ENCODE measurements around the gene KIF6.
"Not testable (repeated sequence)": the region's sequence is repeated elsewhere in the genome, so short reads cannot be mapped to it uniquely, and the experiment has no call there.

KIF6 gene

GRCh38 chr6:39502362-39502955 lies 222.7 kb downstream of the KIF6 start:
- H3K36me3 Mint-ChIP-seq (ENCODE audit: low read depth); H3K4me3 Mint-ChIP-seq; H3K27ac Mint-ChIP-seq; H3K4me1 Mint-ChIP-seq (ENCODE audit: low read depth): not testable (repeated sequence)
- Mint-ChIP-seq H3K27me3 (peaks cover 50% of the 10 kb centered on the region), H3K9me3 (peaks cover 22% of the 10 kb centered on the region)

GRCh38 chr6:39499053-39499452 lies 226.2 kb downstream of the KIF6 start:
- Mint-ChIP-seq H3K27ac (no peak overlapping the region), H3K4me3 (no peak overlapping the region), H3K9me3 (peaks cover 22% of the 10 kb centered on the region), H3K27me3 (peaks cover 57% of the 10 kb centered on the region), H3K36me3 (ENCODE audit: low read depth) (no peaks in the 10 kb centered on the region), H3K4me1 (ENCODE audit: low read depth) (no peaks in the 10 kb centered on the region)

GRCh38 chr6:39498096-39498495 lies 227.1 kb downstream of the KIF6 start:
- Mint-ChIP-seq H3K27ac (no peak overlapping the region), H3K36me3 (ENCODE audit: low read depth) (no peaks in the 10 kb centered on the region), H3K4me3 (no peak overlapping the region), H3K9me3 (peaks cover 22% of the 10 kb centered on the region), H3K4me1 (ENCODE audit: low read depth) (no peaks in the 10 kb centered on the region), H3K27me3 (peaks cover 57% of the 10 kb centered on the region)

GRCh38 chr6:39496915-39497314 lies 228.3 kb downstream of the KIF6 start:
- Mint-ChIP-seq H3K27ac (no peak overlapping the region), H3K36me3 (ENCODE audit: low read depth) (no peaks in the 10 kb centered on the region), H3K4me3 (no peak overlapping the region), H3K9me3 (peaks cover 22% of the 10 kb centered on the region), H3K27me3 (peaks cover 58% of the 10 kb centered on the region), H3K4me1 (ENCODE audit: low read depth) (no peaks in the 10 kb centered on the region)

- Mint-ChIP-seq H3K36me3 (ENCODE audit: low read depth) (no peaks in the 10 kb centered on the region), H3K4me1 (ENCODE audit: low read depth) (no peaks in the 10 kb centered on the region), H3K27me3 (peaks cover 59% of the 10 kb centered on the region), H3K9me3 (peaks cover 18% of the 10 kb centered on the region), H3K4me3 (no peak overlapping the region), H3K27ac (no peak overlapping the region)
Observed at GRCh38 chr6:39496456-39496855, 228.8 kb downstream of the KIF6 start.

GRCh38 chr6:39495640-39496039 lies 229.6 kb downstream of the KIF6 start:
- H3K4me1 Mint-ChIP-seq (ENCODE audit: low read depth) = no peaks in the 10 kb centered on the region
- peaks cover 10% of the 10 kb centered on the region for H3K9me3 Mint-ChIP-seq
- no peaks in the 10 kb centered on the region for H3K36me3 Mint-ChIP-seq (ENCODE audit: low read depth)
- H3K27me3 Mint-ChIP-seq = peaks cover 56% of the 10 kb centered on the region
- H3K27ac Mint-ChIP-seq = no peak overlapping the region
- H3K4me3 Mint-ChIP-seq = no peak overlapping the region

- H3K9me3 Mint-ChIP-seq = peaks cover 3% of the 10 kb centered on the region
- H3K36me3 Mint-ChIP-seq (ENCODE audit: low read depth) = no peaks in the 10 kb centered on the region
- no peak overlapping the region for H3K27ac Mint-ChIP-seq
- H3K27me3 Mint-ChIP-seq = peaks cover 54% of the 10 kb centered on the region
- H3K4me3 Mint-ChIP-seq = no peak overlapping the region
- H3K4me1 Mint-ChIP-seq (ENCODE audit: low read depth) = no peaks in the 10 kb centered on the region
Observed at GRCh38 chr6:39494998-39495397, 230.2 kb downstream of the KIF6 start.

GRCh38 chr6:39493777-39494176 lies 231.4 kb downstream of the KIF6 start:
- no peaks in the 10 kb centered on the region for H3K36me3 Mint-ChIP-seq (ENCODE audit: low read depth)
- no peak overlapping the region for H3K27ac Mint-ChIP-seq
- H3K4me3 Mint-ChIP-seq = no peak overlapping the region
- H3K9me3 Mint-ChIP-seq = no peaks in the 10 kb centered on the region
- H3K27me3 Mint-ChIP-seq = peaks cover 44% of the 10 kb centered on the region
- H3K4me1 Mint-ChIP-seq (ENCODE audit: low read depth) = no peaks in the 10 kb centered on the region

- no peaks in the 10 kb centered on the region for H3K9me3 Mint-ChIP-seq
- no peaks in the 10 kb centered on the region for H3K36me3 Mint-ChIP-seq (ENCODE audit: low read depth)
- peaks cover 41% of the 10 kb centered on the region for H3K27me3 Mint-ChIP-seq
- no peak overlapping the region for H3K4me3 Mint-ChIP-seq
- no peak overlapping the region for H3K27ac Mint-ChIP-seq
- H3K4me1 Mint-ChIP-seq (ENCODE audit: low read depth) = no peaks in the 10 kb centered on the region
Observed at GRCh38 chr6:39493174-39493573, 232.0 kb downstream of the KIF6 start.

- Mint-ChIP-seq H3K27ac (no peak overlapping the region), H3K9me3 (no peaks in the 10 kb centered on the region)
Observed at GRCh38 chr6:39490108-39490507, 235.1 kb downstream of the KIF6 start.

GRCh38 chr6:39488255-39488879 lies 236.8 kb downstream of the KIF6 start:
- Mint-ChIP-seq H3K4me1 (ENCODE audit: low read depth) (no peaks in the 10 kb centered on the region), H3K9me3 (no peaks in the 10 kb centered on the region), H3K27ac (no peak overlapping the region), H3K4me3 (no peak overlapping the region), H3K27me3 (peaks cover 24% of the 10 kb centered on the region), H3K36me3 (ENCODE audit: low read depth) (no peaks in the 10 kb centered on the region)

More at GRCh38 chr6:39490108-39490507, 235.1 kb downstream of the KIF6 start:
- Mint-ChIP-seq H3K36me3 (ENCODE audit: low read depth) (no peaks in the 10 kb centered on the region), H3K4me1 (ENCODE audit: low read depth) (no peaks in the 10 kb centered on the region), H3K4me3 (no peak overlapping the region), H3K27me3 (peaks cover 20% of the 10 kb centered on the region)

GRCh38 chr6:39484276-39484675 lies 240.9 kb downstream of the KIF6 start:
- no peaks in the 10 kb centered on the region for H3K36me3 Mint-ChIP-seq (ENCODE audit: low read depth)
- H3K9me3 Mint-ChIP-seq = peaks cover 5% of the 10 kb centered on the region
- no peak overlapping the region for H3K27ac Mint-ChIP-seq
- H3K4me3 Mint-ChIP-seq = no peak overlapping the region
- H3K27me3 Mint-ChIP-seq = peaks cover 28% of the 10 kb centered on the region
- no peaks in the 10 kb centered on the region for H3K4me1 Mint-ChIP-seq (ENCODE audit: low read depth)

- peaks cover 34% of the 10 kb centered on the region for H3K27me3 Mint-ChIP-seq
- not testable (repeated sequence) for H3K27ac Mint-ChIP-seq; H3K4me3 Mint-ChIP-seq; H3K9me3 Mint-ChIP-seq; H3K4me1 Mint-ChIP-seq (ENCODE audit: low read depth); H3K36me3 Mint-ChIP-seq (ENCODE audit: low read depth)
Observed at GRCh38 chr6:39479819-39480218, 245.4 kb downstream of the KIF6 start.

GRCh38 chr6:39476670-39477069 lies 248.5 kb downstream of the KIF6 start:
- Mint-ChIP-seq H3K4me3 (no peak overlapping the region), H3K9me3 (peaks cover 9% of the 10 kb centered on the region), H3K36me3 (ENCODE audit: low read depth) (no peaks in the 10 kb centered on the region), H3K4me1 (ENCODE audit: low read depth) (peaks cover 9% of the 10 kb centered on the region), H3K27ac (no peak overlapping the region), H3K27me3 (peaks cover 17% of the 10 kb centered on the region)

GRCh38 chr6:39476151-39476550 lies 249.1 kb downstream of the KIF6 start:
- H3K4me1 Mint-ChIP-seq (ENCODE audit: low read depth) = peaks cover 11% of the 10 kb centered on the region
- H3K36me3 Mint-ChIP-seq (ENCODE audit: low read depth) = no peaks in the 10 kb centered on the region
- peaks cover 9% of the 10 kb centered on the region for H3K9me3 Mint-ChIP-seq
- peaks cover 13% of the 10 kb centered on the region for H3K27me3 Mint-ChIP-seq
- H3K27ac Mint-ChIP-seq = no peak overlapping the region
- no peak overlapping the region for H3K4me3 Mint-ChIP-seq
